Measurements from ENCODE around the gene GLI3.
A peak's percentile ranks its signal among the peaks of the same experiment; 100 is the strongest.

Gene GLI3

DNA sequence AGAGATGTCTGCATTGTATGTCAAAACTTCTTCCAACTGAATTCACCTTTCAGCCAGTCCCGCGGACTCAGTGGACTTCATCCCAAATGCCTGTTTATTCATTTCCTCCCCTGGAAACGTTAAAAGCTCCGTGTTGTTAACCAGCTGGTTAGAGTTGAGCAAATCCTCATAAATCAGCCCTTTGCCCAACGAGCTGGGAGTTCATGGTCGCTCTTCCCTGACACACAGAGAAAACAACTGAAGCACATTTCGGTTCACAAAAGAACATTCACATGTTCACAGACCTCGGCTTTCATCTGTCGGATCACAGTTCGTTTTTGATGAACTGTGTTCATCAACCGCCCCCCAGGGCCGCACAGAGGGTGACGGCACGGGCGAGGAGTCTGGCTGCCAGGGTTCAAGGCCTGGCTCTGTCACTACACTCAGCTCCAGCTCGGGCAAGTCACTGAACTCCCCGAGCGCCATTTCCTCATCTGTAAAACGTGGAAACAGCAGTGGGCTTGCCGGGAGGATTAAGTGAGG, 62.6 kb downstream of the GLI3 start:
- Mint-ChIP-seq H3K36me3 (ENCODE audit: low read depth) (peaks cover 71% of the 10 kb centered on the region), H3K27me3 (ENCODE audit: low read depth, poor library complexity) (no peaks in the 10 kb centered on the region), H3K9me3 (peaks cover 8% of the 10 kb centered on the region), H3K4me1 (peaks cover 81% of the 10 kb centered on the region), H3K4me3 (peak overlapping the region; percentile 39), H3K27ac (peak overlapping the region; percentile 98)
- DNase-seq, result no peak
- TF ChIP-seq, protein P1, sequence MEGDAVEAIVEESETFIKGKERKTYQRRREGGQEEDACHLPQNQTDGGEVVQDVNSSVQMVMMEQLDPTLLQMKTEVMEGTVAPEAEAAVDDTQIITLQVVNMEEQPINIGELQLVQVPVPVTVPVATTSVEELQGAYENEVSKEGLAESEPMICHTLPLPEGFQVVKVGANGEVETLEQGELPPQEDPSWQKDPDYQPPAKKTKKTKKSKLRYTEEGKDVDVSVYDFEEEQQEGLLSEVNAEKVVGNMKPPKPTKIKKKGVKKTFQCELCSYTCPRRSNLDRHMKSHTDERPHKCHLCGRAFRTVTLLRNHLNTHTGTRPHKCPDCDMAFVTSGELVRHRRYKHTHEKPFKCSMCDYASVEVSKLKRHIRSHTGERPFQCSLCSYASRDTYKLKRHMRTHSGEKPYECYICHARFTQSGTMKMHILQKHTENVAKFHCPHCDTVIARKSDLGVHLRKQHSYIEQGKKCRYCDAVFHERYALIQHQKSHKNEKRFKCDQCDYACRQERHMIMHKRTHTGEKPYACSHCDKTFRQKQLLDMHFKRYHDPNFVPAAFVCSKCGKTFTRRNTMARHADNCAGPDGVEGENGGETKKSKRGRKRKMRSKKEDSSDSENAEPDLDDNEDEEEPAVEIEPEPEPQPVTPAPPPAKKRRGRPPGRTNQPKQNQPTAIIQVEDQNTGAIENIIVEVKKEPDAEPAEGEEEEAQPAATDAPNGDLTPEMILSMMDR (IDR thresholded peaks at IDR 0.05), result no peak

DNA sequence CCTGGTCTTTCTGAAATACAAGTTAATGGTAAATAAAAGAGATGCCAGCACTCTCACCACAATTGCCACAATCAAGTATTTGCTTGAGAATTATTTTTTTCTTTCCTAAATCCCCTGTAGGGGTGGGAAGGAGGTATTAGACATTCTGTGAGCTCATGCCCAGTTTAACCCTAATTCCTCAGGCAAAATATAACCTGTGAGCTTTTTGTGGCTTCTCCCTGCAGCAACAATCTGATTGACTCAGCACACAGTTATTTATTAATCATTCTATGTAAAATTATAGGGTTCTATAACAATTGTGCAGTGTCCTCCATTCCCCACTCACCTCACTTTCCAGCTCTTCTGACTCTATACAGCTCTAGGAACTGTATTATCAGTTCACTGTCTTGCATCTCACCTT, 66.3 kb downstream of the GLI3 start:
- no peak overlapping the region for H3K4me3 Mint-ChIP-seq
- DNase-seq, result no peak
- no peaks in the 10 kb centered on the region for H3K9me3 Mint-ChIP-seq
- H3K36me3 Mint-ChIP-seq (ENCODE audit: low read depth), result peaks cover 74% of the 10 kb centered on the region
- H3K27ac Mint-ChIP-seq, result no peak overlapping the region
- TF ChIP-seq, protein P1 (IDR thresholded peaks at IDR 0.05), result no peak
- H3K4me1 Mint-ChIP-seq, result peaks cover 66% of the 10 kb centered on the region
- H3K27me3 Mint-ChIP-seq (ENCODE audit: low read depth, poor library complexity), result peaks cover 4% of the 10 kb centered on the region

DNA sequence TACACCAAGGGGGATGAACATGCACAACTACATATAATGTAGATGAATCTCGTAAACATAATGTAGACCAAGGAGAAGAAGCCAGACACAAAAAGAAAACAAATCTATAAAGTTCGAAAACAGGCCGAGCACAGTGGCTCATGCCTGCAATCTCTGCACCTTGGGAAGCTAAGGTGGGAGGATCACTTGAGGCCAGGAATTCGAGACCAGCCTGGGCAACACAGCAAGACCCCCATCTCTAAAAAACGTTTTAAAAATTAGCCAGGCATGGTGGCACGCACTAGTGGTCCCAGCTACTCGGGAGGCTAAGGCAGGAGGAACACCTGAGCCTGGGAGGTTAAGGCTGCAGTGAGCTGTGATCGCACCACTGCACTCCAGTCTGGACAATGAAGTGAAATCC, 68.5 kb downstream of the GLI3 start:
- no peaks in the 10 kb centered on the region for H3K9me3 Mint-ChIP-seq
- DNase-seq, result no peak
- peaks cover 62% of the 10 kb centered on the region for H3K4me1 Mint-ChIP-seq
- no peak overlapping the region for H3K4me3 Mint-ChIP-seq
- TF ChIP-seq, protein P1 (IDR thresholded peaks at IDR 0.05), result no peak
- peaks cover 4% of the 10 kb centered on the region for H3K27me3 Mint-ChIP-seq (ENCODE audit: low read depth, poor library complexity)
- peak overlapping the region; percentile 10 for H3K27ac Mint-ChIP-seq
- H3K36me3 Mint-ChIP-seq (ENCODE audit: low read depth), result peaks cover 84% of the 10 kb centered on the region

DNA sequence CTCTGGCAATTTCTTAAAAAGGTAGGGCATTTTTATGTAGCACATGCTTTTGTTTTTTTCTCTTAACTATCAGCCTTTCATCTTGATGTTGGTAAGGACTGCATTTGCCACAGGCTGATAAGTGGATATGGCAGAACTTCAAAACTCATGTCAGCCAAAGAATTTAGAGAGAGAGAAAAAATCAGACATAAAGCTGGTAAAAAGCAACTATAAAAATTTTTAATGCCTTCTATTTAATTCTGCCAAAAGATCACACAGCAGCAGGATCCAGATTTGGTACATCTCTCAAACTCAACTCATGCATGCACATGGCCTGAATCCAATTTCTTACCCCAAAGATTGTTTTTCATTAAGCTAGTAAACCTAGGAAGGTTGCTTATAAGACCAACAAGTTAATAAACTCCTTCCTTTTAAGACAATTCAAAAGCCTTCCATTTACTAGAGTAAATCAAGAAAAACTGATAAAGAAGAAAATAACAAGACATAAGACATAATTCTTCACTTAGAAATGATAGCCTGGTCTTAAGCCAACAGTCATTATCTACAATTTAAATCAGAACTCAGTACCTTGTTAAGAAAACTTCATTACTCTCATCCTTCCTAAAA, 69.3 kb downstream of the GLI3 start:
- TF ChIP-seq, protein P1 (IDR thresholded peaks at IDR 0.05), result no peak
- Mint-ChIP-seq H3K27me3 (ENCODE audit: low read depth, poor library complexity) (peaks cover 4% of the 10 kb centered on the region), H3K27ac (peak overlapping the region; percentile 10), H3K36me3 (ENCODE audit: low read depth) (peaks cover 78% of the 10 kb centered on the region), H3K9me3 (no peaks in the 10 kb centered on the region), H3K4me1 (peaks cover 62% of the 10 kb centered on the region), H3K4me3 (no peak overlapping the region)
- DNase-seq, result no peak

DNA sequence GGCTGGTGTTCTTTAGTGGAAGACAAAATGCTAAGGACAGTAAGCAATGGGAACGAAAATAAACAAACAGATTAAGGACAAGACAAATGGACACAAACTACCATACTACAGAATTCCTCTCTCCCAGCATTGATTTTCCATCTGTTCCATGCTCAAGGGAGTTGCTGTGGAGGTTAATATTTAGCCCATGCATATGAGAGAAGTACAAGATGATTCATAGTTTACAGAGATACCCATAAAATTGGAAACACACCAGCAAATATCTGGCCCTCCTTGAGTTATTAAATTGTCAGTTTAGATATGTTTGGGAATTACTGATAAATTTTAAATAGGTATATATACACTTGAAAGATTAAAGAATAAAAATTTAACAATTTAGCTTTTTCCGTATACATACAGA, 69.8 kb downstream of the GLI3 start:
- peaks cover 73% of the 10 kb centered on the region for H3K36me3 Mint-ChIP-seq (ENCODE audit: low read depth)
- peaks cover 4% of the 10 kb centered on the region for H3K27me3 Mint-ChIP-seq (ENCODE audit: low read depth, poor library complexity)
- TF ChIP-seq, protein P1 (IDR thresholded peaks at IDR 0.05), result no peak
- H3K27ac Mint-ChIP-seq, result no peak overlapping the region
- H3K4me3 Mint-ChIP-seq, result no peak overlapping the region
- DNase-seq, result no peak
- H3K9me3 Mint-ChIP-seq, result no peaks in the 10 kb centered on the region
- H3K4me1 Mint-ChIP-seq, result peaks cover 62% of the 10 kb centered on the region

DNA sequence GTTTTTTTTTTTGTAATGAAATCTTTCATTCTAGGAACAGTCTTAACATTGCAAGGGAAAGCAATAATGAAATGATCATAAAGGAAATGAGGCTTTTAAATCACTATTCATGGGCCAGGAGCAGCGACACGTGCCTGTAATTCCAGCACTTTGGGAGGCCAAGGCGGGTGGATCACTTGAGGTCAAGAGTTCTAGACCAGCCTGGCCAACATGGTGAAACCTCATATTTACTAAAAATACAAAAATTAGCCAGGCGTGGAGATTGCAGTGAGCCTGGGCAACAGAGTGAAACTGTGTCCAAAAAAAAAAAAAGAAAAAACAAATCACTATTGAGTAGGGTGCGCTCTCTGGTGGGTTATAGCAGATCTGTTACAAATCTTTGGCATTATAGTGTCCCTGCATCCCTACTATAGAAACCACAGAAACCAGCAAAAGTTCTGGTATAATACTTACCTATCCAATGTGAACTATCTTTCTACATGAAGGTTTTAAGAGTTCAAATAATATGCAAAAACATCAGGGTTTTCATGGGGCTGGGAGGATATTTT, 72.1 kb downstream of the GLI3 start:
- H3K27ac Mint-ChIP-seq, result no peak overlapping the region
- peaks cover 55% of the 10 kb centered on the region for H3K36me3 Mint-ChIP-seq (ENCODE audit: low read depth)
- TF ChIP-seq, protein P1 (IDR thresholded peaks at IDR 0.05), result no peak
- H3K9me3 Mint-ChIP-seq, result no peaks in the 10 kb centered on the region
- no peak for DNase-seq
- no peak overlapping the region for H3K4me3 Mint-ChIP-seq
- H3K27me3 Mint-ChIP-seq (ENCODE audit: low read depth, poor library complexity), result peaks cover 4% of the 10 kb centered on the region
- peaks cover 69% of the 10 kb centered on the region for H3K4me1 Mint-ChIP-seq
